ENCODE measurements around the gene PPM1H. TPM values are rescaled to one million over a fixed set of nuclear protein-coding genes. Genes with fewer than 3 reads are reported as not detected.

PPM1H gene
- total and polyA plus RNA-seq, 4 donors = 22.0 to 35.8 (median 26.0) TPM

GRCh38 chr12:62912644-62913043, 22.3 kb downstream of the PPM1H start:
- DNase-seq (ENCODE audit: low read depth in 4 of 6, low spot score in 6 of 6) = no peak
- 80% methylated on average over 1 of the region's 4 CpGs for WGBS (ENCODE audit: insufficient coverage)
- no peak overlapping the region for H3K27ac ChIP-seq (ENCODE audit: low read depth, low read length)

DNA sequence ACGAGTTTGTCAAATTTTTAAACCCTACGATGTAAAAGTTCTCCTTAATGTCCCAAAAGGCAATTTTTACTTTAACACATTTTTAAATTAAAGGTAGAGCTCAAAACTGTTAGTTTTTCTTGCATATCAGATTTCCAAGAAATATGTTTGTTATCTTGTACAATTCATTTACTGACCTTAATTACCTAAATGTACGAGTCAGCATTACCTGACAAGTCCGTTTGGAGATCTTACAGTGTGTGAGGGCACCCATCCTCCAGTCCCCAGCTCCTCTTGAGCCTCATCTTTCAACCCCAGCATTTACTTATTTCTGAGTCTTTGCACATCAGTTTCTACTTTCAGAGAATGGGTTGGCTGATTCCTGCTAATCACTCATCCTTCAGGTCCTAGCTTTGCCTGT, 23.7 kb downstream of the PPM1H start:
- no peak overlapping the region for H3K27ac ChIP-seq (ENCODE audit: low read depth, low read length)
- no peak for DNase-seq (ENCODE audit: low read depth in 4 of 6, low spot score in 6 of 6)
- H3K36me3 ChIP-seq (ENCODE audit: control insufficient read depth, insufficient read depth, low read length) = no peaks in the 10 kb centered on the region
- peaks cover 3% of the 10 kb centered on the region for H3K4me1 ChIP-seq (ENCODE audit: control insufficient read depth, insufficient read depth, low read length)
- no peak overlapping the region for H3K4me3 ChIP-seq (ENCODE audit: low read depth, low read length)
- H3K9me3 ChIP-seq (ENCODE audit: control insufficient read depth, insufficient read depth, low read length) = no peaks in the 10 kb centered on the region
- 83% methylated on average over 2 of the region's 4 CpGs for WGBS (ENCODE audit: insufficient coverage)
- no peaks in the 10 kb centered on the region for H3K27me3 ChIP-seq (ENCODE audit: control insufficient read depth, insufficient read depth, low read length)

More at GRCh38 chr12:62912644-62913043, 22.3 kb downstream of the PPM1H start:
- H3K4me3 ChIP-seq (ENCODE audit: low read depth, low read length) = no peak overlapping the region
- H3K9me3 ChIP-seq (ENCODE audit: control insufficient read depth, insufficient read depth, low read length) = no peaks in the 10 kb centered on the region
- peaks cover 3% of the 10 kb centered on the region for H3K4me1 ChIP-seq (ENCODE audit: control insufficient read depth, insufficient read depth, low read length)
- H3K36me3 ChIP-seq (ENCODE audit: control insufficient read depth, insufficient read depth, low read length) = no peaks in the 10 kb centered on the region
- H3K27me3 ChIP-seq (ENCODE audit: control insufficient read depth, insufficient read depth, low read length) = no peaks in the 10 kb centered on the region

GRCh38 chr12:62910549-62911169, 24.3 kb downstream of the PPM1H start:
- H3K4me1 ChIP-seq (ENCODE audit: control insufficient read depth, insufficient read depth, low read length) = peaks cover 3% of the 10 kb centered on the region
- H3K4me3 ChIP-seq (ENCODE audit: low read depth, low read length) = no peak overlapping the region
- H3K36me3 ChIP-seq (ENCODE audit: control insufficient read depth, insufficient read depth, low read length) = no peaks in the 10 kb centered on the region
- no peak for DNase-seq (ENCODE audit: low read depth in 4 of 6, low spot score in 6 of 6)
- H3K27me3 ChIP-seq (ENCODE audit: control insufficient read depth, insufficient read depth, low read length) = no peaks in the 10 kb centered on the region
- H3K9me3 ChIP-seq (ENCODE audit: control insufficient read depth, insufficient read depth, low read length) = no peaks in the 10 kb centered on the region
- WGBS (ENCODE audit: insufficient coverage) = 13% methylated on average over 1 of the region's 5 CpGs
- H3K27ac ChIP-seq (ENCODE audit: low read depth, low read length) = no peak overlapping the region

GRCh38 chr12:62909340-62909739, 25.6 kb downstream of the PPM1H start:
- H3K4me3 ChIP-seq (ENCODE audit: low read depth, low read length) = no peak overlapping the region
- H3K27ac ChIP-seq (ENCODE audit: low read depth, low read length) = no peak overlapping the region
- H3K4me1 ChIP-seq (ENCODE audit: control insufficient read depth, insufficient read depth, low read length) = no peaks in the 10 kb centered on the region
- no peaks in the 10 kb centered on the region for H3K36me3 ChIP-seq (ENCODE audit: control insufficient read depth, insufficient read depth, low read length)
- no peak for DNase-seq (ENCODE audit: low read depth in 4 of 6, low spot score in 6 of 6)
- no peaks in the 10 kb centered on the region for H3K9me3 ChIP-seq (ENCODE audit: control insufficient read depth, insufficient read depth, low read length)
- no peaks in the 10 kb centered on the region for H3K27me3 ChIP-seq (ENCODE audit: control insufficient read depth, insufficient read depth, low read length)
- WGBS (ENCODE audit: insufficient coverage) = 100% methylated on average over 1 of the region's 1 CpG

DNA sequence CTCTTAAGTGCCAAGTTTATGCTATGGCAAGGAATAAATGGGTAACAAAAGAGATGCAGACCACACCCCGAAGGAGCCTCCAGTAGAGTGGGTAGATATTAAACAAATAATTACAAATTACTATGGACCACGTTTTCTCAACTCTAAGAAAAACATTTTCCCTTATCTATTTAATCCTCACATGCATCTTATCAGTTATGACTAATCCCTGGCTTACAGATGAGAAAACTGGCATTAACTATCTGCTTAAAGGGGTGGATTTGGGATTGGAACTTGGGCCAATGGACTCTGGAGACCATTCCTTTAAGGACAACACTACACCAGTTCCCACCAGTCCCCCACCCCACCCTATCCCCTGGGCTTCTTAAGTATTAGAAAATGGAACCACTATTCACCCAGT, 26.3 kb downstream of the PPM1H start:
- WGBS (ENCODE audit: insufficient coverage) = no CpG with 5 or more reads among the region's 2 CpGs
- Histone ChIP-seq H3K27ac (ENCODE audit: low read depth, low read length) (no peak overlapping the region), H3K27me3 (ENCODE audit: control insufficient read depth, insufficient read depth, low read length) (no peaks in the 10 kb centered on the region), H3K36me3 (ENCODE audit: control insufficient read depth, insufficient read depth, low read length) (no peaks in the 10 kb centered on the region), H3K4me1 (ENCODE audit: control insufficient read depth, insufficient read depth, low read length) (no peaks in the 10 kb centered on the region), H3K4me3 (ENCODE audit: low read depth, low read length) (no peak overlapping the region), H3K9me3 (ENCODE audit: control insufficient read depth, insufficient read depth, low read length) (no peaks in the 10 kb centered on the region)
- no peak for DNase-seq (ENCODE audit: low read depth in 4 of 6, low spot score in 6 of 6)

DNA sequence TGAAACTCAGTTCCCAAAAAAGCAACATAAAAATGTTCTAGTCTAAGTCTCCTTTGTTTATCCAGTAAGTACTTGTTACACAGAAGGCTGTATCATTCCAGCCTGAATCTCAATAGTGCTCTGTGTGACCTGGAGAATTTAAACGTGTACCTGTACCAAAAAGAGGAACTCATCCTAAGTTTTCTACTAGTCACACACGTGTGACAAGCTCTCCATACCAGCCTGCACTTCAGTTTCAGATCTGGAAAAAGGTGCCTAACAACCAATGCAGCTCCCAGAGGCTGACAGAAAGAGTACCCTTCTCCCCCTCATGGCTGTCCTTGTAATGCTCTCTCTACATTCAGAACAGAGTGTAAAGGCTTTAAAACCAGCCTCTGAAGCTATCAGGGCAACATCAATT, 27.4 kb downstream of the PPM1H start:
- no peak for DNase-seq (ENCODE audit: low read depth in 4 of 6, low spot score in 6 of 6)
- Histone ChIP-seq H3K27ac (ENCODE audit: low read depth, low read length) (no peak overlapping the region), H3K36me3 (ENCODE audit: control insufficient read depth, insufficient read depth, low read length) (no peaks in the 10 kb centered on the region), H3K4me1 (ENCODE audit: control insufficient read depth, insufficient read depth, low read length) (no peaks in the 10 kb centered on the region), H3K9me3 (ENCODE audit: control insufficient read depth, insufficient read depth, low read length) (no peaks in the 10 kb centered on the region), H3K27me3 (ENCODE audit: control insufficient read depth, insufficient read depth, low read length) (no peaks in the 10 kb centered on the region), H3K4me3 (ENCODE audit: low read depth, low read length) (no peak overlapping the region)
- 69% methylated on average over 2 of the region's 2 CpGs for WGBS (ENCODE audit: insufficient coverage)

- Histone ChIP-seq H3K27ac (ENCODE audit: low read depth, low read length) (no peak overlapping the region), H3K9me3 (ENCODE audit: control insufficient read depth, insufficient read depth, low read length) (no peaks in the 10 kb centered on the region)
- no CpG with 5 or more reads among the region's 1 CpG for WGBS (ENCODE audit: insufficient coverage)
Measured at GRCh38 chr12:62907078-62907477, 27.9 kb downstream of the PPM1H start.

GRCh38 chr12:62903151-62903550, 31.8 kb downstream of the PPM1H start:
- no peaks in the 10 kb centered on the region for H3K4me1 ChIP-seq (ENCODE audit: control insufficient read depth, insufficient read depth, low read length)
- WGBS (ENCODE audit: insufficient coverage) = 80% methylated on average over 1 of the region's 4 CpGs

More at GRCh38 chr12:62907078-62907477, 27.9 kb downstream of the PPM1H start:
- Histone ChIP-seq H3K4me3 (ENCODE audit: low read depth, low read length) (no peak overlapping the region), H3K27me3 (ENCODE audit: control insufficient read depth, insufficient read depth, low read length) (no peaks in the 10 kb centered on the region), H3K36me3 (ENCODE audit: control insufficient read depth, insufficient read depth, low read length) (no peaks in the 10 kb centered on the region), H3K4me1 (ENCODE audit: control insufficient read depth, insufficient read depth, low read length) (no peaks in the 10 kb centered on the region)
- DNase-seq (ENCODE audit: low read depth in 4 of 6, low spot score in 6 of 6) = no peak

GRCh38 chr12:62900686-62901272, 34.2 kb downstream of the PPM1H start:
- no peak for DNase-seq (ENCODE audit: low read depth in 4 of 6, low spot score in 6 of 6)
- H3K4me1 ChIP-seq (ENCODE audit: control insufficient read depth, insufficient read depth, low read length) = no peaks in the 10 kb centered on the region
- H3K36me3 ChIP-seq (ENCODE audit: control insufficient read depth, insufficient read depth, low read length) = no peaks in the 10 kb centered on the region
- H3K9me3 ChIP-seq (ENCODE audit: control insufficient read depth, insufficient read depth, low read length) = no peaks in the 10 kb centered on the region
- no peak overlapping the region for H3K4me3 ChIP-seq (ENCODE audit: low read depth, low read length)
- WGBS (ENCODE audit: insufficient coverage) = 93% methylated on average over 4 of the region's 4 CpGs
- H3K27me3 ChIP-seq (ENCODE audit: control insufficient read depth, insufficient read depth, low read length) = no peaks in the 10 kb centered on the region
- no peak overlapping the region for H3K27ac ChIP-seq (ENCODE audit: low read depth, low read length)

More at GRCh38 chr12:62903151-62903550, 31.8 kb downstream of the PPM1H start:
- Histone ChIP-seq H3K27ac (ENCODE audit: low read depth, low read length) (no peak overlapping the region), H3K4me3 (ENCODE audit: low read depth, low read length) (no peak overlapping the region), H3K9me3 (ENCODE audit: control insufficient read depth, insufficient read depth, low read length) (no peaks in the 10 kb centered on the region), H3K36me3 (ENCODE audit: control insufficient read depth, insufficient read depth, low read length) (no peaks in the 10 kb centered on the region), H3K27me3 (ENCODE audit: control insufficient read depth, insufficient read depth, low read length) (no peaks in the 10 kb centered on the region)
- no peak for DNase-seq (ENCODE audit: low read depth in 4 of 6, low spot score in 6 of 6)
